Measurements from ENCODE around the gene LRRFIP2. TPM values are rescaled to one million over a fixed set of nuclear protein-coding genes. Genes with fewer than 3 reads are reported as not detected.

The LRRFIP2 gene
- total and polyA plus RNA-seq, 2 of the 8 experiments (the other 6 are each of a cell fraction or from before 2014, with no cell fraction given): 8.8 to 25.6 TPM

- no peak overlapping the region for H3K18ac ChIP-seq (ENCODE audit: extremely low read depth, low read length)
- no peak overlapping the region for H4K91ac ChIP-seq (replicated peaks; ENCODE audit: insufficient read length, low read length)
- H2BK20ac ChIP-seq (ENCODE audit: low read length): no peak overlapping the region
- no peak overlapping the region for H2BK5ac ChIP-seq (ENCODE audit: low read depth, low read length)
- no peaks in the 10 kb centered on the region for H3K4me1 ChIP-seq (replicated peaks in 1 of 4; ENCODE audit: control insufficient read depth in 3 of 4, insufficient read depth in 4 of 4, low read length in 3 of 4)
- no peak overlapping the region for H3K56ac ChIP-seq (replicated peaks; ENCODE audit: insufficient read length, low read depth, low read length)
- no peak overlapping the region for H4K5ac ChIP-seq (ENCODE audit: insufficient read length, low read depth, low read length)
- WGBS, 2 experiments (ENCODE audit: extremely low coverage in 1 of 2, insufficient coverage in 1 of 2, insufficient read length in 1 of 2, insufficient replicate concordance in 2 of 2, low coverage in 1 of 2, low lambda C conversion rate in 2 of 2, missing lambda C conversion rate in 1 of 2): 94% methylated on average over 6 of the region's 6 CpGs; no CpG with 5 or more reads in 1 of the 2 experiments
- H2BK12ac ChIP-seq (ENCODE audit: low read depth, low read length): no peak overlapping the region
- H3K79me1 ChIP-seq (ENCODE audit: low read depth, low read length): no peaks in the 10 kb centered on the region
- no peak overlapping the region for H3K23ac ChIP-seq (ENCODE audit: insufficient read length)
- no peaks in the 10 kb centered on the region for H3K23me2 ChIP-seq (ENCODE audit: low read depth, low read length)
- H2BK15ac ChIP-seq (ENCODE audit: low read length): no peak overlapping the region
- H3K4me3 ChIP-seq (ENCODE audit: extremely low read depth in 1 of 4, insufficient read depth in 2 of 4, low read depth in 3 of 4, low read length in 4 of 4): no peak overlapping the region
- H3K27ac ChIP-seq (ENCODE audit: low read depth, low read length): no peak overlapping the region
- no peak overlapping the region for H4K8ac ChIP-seq (ENCODE audit: extremely low read depth, insufficient read depth, low read length)
- H3K4ac ChIP-seq (replicated peaks; ENCODE audit: insufficient read length, low read depth, low read length): no peak overlapping the region
- TF ChIP-seq RXRA (IDR thresholded peaks at IDR 0.05; ENCODE audit: insufficient read depth, low read depth, low read length) (no peak), BRCA1 (IDR thresholded peaks at IDR 0.05; ENCODE audit: low read depth, low read length) (no peak), CBX8 (IDR thresholded peaks at IDR 0.05; ENCODE audit: borderline replicate concordance, low read depth, low read length) (no peak), ASH2L (IDR thresholded peaks at IDR 0.05; ENCODE audit: low read length) (no peak), SP4 (IDR thresholded peaks at IDR 0.05; ENCODE audit: low read length) (no peak), BACH1 (IDR thresholded peaks at IDR 0.05; ENCODE audit: low read length) (no peak), GTF2F1 (IDR thresholded peaks at IDR 0.05; ENCODE audit: borderline replicate concordance, low read depth, low read length) (no peak), KDM1A (IDR thresholded peaks at IDR 0.05; ENCODE audit: borderline replicate concordance, low read length) (no peak), ATF3 (IDR thresholded peaks at IDR 0.05; ENCODE audit: insufficient read depth, low read depth, low read length) (no peak), CEBPB (IDR thresholded peaks at IDR 0.05; ENCODE audit: low read depth, low read length) (no peak), CREB1 (IDR thresholded peaks at IDR 0.05) (no peak), ZNF274 (IDR thresholded peaks at IDR 0.05; ENCODE audit: borderline replicate concordance, extremely low read depth, low read length) (no peak), KDM4A (IDR thresholded peaks at IDR 0.05; ENCODE audit: low read depth, low read length, severe bottlenecking) (no peak), POU5F1 (IDR thresholded peaks at IDR 0.05; ENCODE audit: low read depth, low read length) (no peak)
- POLR2A ChIA-PET (ENCODE audit: partially characterized antibody): no interaction called here
- peaks cover 16 to 71% (median 31%) of the 10 kb centered on the region in 4 experiments for H3K36me3 ChIP-seq (ENCODE audit: control insufficient read depth in 2 of 4, insufficient read depth in 4 of 4, low read length in 3 of 4)
- no peak overlapping the region for H2AFZ ChIP-seq (ENCODE audit: low read length)
- no peaks in the 10 kb centered on the region for H4K20me1 ChIP-seq (replicated peaks in 1 of 2; ENCODE audit: control insufficient read depth in 1 of 2, insufficient read depth in 2 of 2, low read length in 2 of 2)
- no peak for FAIRE-seq
- DNase-seq (ENCODE audit: low read depth in 1 of 2, low spot score in 2 of 2): no peak
- H3K4me2 ChIP-seq (ENCODE audit: insufficient read depth in 1 of 2, low read depth in 2 of 2, low read length in 2 of 2): no peak overlapping the region
- no peak overlapping the region for H2BK120ac ChIP-seq (replicated peaks; ENCODE audit: low read depth, low read length)
- H3K14ac ChIP-seq (ENCODE audit: insufficient read length): no peak overlapping the region
- H3K27me3 ChIP-seq (replicated peaks in 1 of 4; ENCODE audit: control insufficient read depth in 3 of 4, extremely low read depth in 1 of 4, insufficient read depth in 3 of 4, low read length in 3 of 4): no peaks in the 10 kb centered on the region
- H3K79me2 ChIP-seq (ENCODE audit: control insufficient read depth in 1 of 2, insufficient read depth in 2 of 2, low read length in 2 of 2): no peaks in the 10 kb centered on the region
- H2AK5ac ChIP-seq (ENCODE audit: low read depth, low read length): no peak overlapping the region
- CTCF ChIA-PET (ENCODE audit: partially characterized antibody): no interaction called here
- H3K9me3 ChIP-seq (ENCODE audit: insufficient read depth in 2 of 2, low read depth in 1 of 2, low read length in 1 of 2): no peaks in the 10 kb centered on the region
- no peak overlapping the region for H3K9ac ChIP-seq (replicated peaks in 1 of 4; ENCODE audit: extremely low read depth in 1 of 4, low read depth in 3 of 4, low read length in 3 of 4)
Measured at GRCh38 chr3:37053337-37053736, 121.0 kb downstream of the LRRFIP2 start.
